T-helper 2 cell (primary cell): ENCODE measurements around the gene VWA2.
A peak's percentile ranks its signal among the peaks of the same experiment; 100 is the strongest.

Experiments used
- DNase-seq, 5 experiments: peaks; one replicate each; pipeline versions ENCODE4 v3.0.0 to v3.0.0-alpha.2; 2012 to 2022

VWA2 gene

GRCh38 chr10:114250236-114250635 lies 11.2 kb downstream of the VWA2 start:
- DNase-seq: no peak

- DNase-seq: no peak
These were observed 11.7 kb downstream of the VWA2 start for GRCh38 chr10:114250716-114251115.

- no peak for DNase-seq
These were observed 13.0 kb downstream of the VWA2 start for GRCh38 chr10:114252092-114252491.

- DNase-seq: peak in 1 of 5 experiments; percentile 5
These were observed 13.8 kb downstream of the VWA2 start for GRCh38 chr10:114252883-114253282.

- no peak for DNase-seq
These were observed 16.2 kb downstream of the VWA2 start for GRCh38 chr10:114255227-114255626.

GRCh38 chr10:114256008-114256765 lies 17.1 kb downstream of the VWA2 start:
- DNase-seq: no peak

GRCh38 chr10:114256822-114257221 lies 17.8 kb downstream of the VWA2 start:
- no peak for DNase-seq

- DNase-seq: no peak
These were observed 18.4 kb downstream of the VWA2 start for GRCh38 chr10:114257498-114257897.

GRCh38 chr10:114258274-114258840 lies 19.3 kb downstream of the VWA2 start:
- no peak for DNase-seq

GRCh38 chr10:114259824-114260223 lies 20.8 kb downstream of the VWA2 start:
- no peak for DNase-seq

- DNase-seq: no peak
These were observed 21.3 kb downstream of the VWA2 start for GRCh38 chr10:114260366-114260765.

GRCh38 chr10:114261076-114261475 lies 22.0 kb downstream of the VWA2 start:
- DNase-seq: peak in 1 of 5 experiments; percentile 28

GRCh38 chr10:114262496-114262895 lies 23.4 kb downstream of the VWA2 start:
- DNase-seq: no peak

GRCh38 chr10:114265392-114266053 lies 26.5 kb downstream of the VWA2 start:
- no peak for DNase-seq

GRCh38 chr10:114266521-114266920 lies 27.5 kb downstream of the VWA2 start:
- DNase-seq: peak in 1 of 5 experiments; percentile 67

GRCh38 chr10:114271075-114271778 lies 32.2 kb downstream of the VWA2 start:
- DNase-seq: no peak

GRCh38 chr10:114271779-114272167 lies 32.7 kb downstream of the VWA2 start:
- DNase-seq: no peak

- no peak for DNase-seq
These were observed 33.6 kb downstream of the VWA2 start for GRCh38 chr10:114272696-114273095.

GRCh38 chr10:114273910-114274309 lies 34.9 kb downstream of the VWA2 start:
- DNase-seq: no peak

GRCh38 chr10:114274616-114275453 lies 35.8 kb downstream of the VWA2 start:
- DNase-seq: no peak

- DNase-seq: no peak
These were observed 37.0 kb downstream of the VWA2 start for GRCh38 chr10:114276066-114276465.

- no peak for DNase-seq
These were observed 37.6 kb downstream of the VWA2 start for GRCh38 chr10:114276671-114277070.
